ENCODE measurements around the gene SREBF1.

SREBF1 gene

GRCh38 chr17:17837966-17838962 lies 1.5 kb upstream of the SREBF1 start:
- Histone ChIP-seq H3K4me1 (ENCODE audit: control insufficient read depth, insufficient read depth, low read length) (peaks cover 47% of the 10 kb centered on the region), H3K9me3 (ENCODE audit: control insufficient read depth, insufficient read depth, low read length) (no peaks in the 10 kb centered on the region), H3K36me3 (ENCODE audit: control insufficient read depth, insufficient read depth, low read length) (no peaks in the 10 kb centered on the region), H3K4me3 (ENCODE audit: low read depth, low read length) (no peak overlapping the region), H3K27ac (ENCODE audit: low read depth, low read length) (peak overlapping the region; percentile 80), H3K9ac (ENCODE audit: low read depth, low read length) (0 out of 2 replicates have a peak overlapping the region, but pooled peaks have one; percentile 5), H3K27me3 (ENCODE audit: control insufficient read depth, insufficient read depth, low read length) (0 out of 2 replicates have a peak, but pooled peaks cover 5% of the 10 kb centered on the region)

GRCh38 chr17:17837380-17837821 lies 615 bp upstream of the SREBF1 start:
- H3K4me3 ChIP-seq (ENCODE audit: low read depth, low read length) = peak overlapping the region; percentile 92; the same call in 1 of the 2 replicates
- 0 out of 2 replicates have a peak, but pooled peaks cover 5% of the 10 kb centered on the region for H3K27me3 ChIP-seq (ENCODE audit: control insufficient read depth, insufficient read depth, low read length)
- no peaks in the 10 kb centered on the region for H3K9me3 ChIP-seq (ENCODE audit: control insufficient read depth, insufficient read depth, low read length)
- H3K27ac ChIP-seq (ENCODE audit: low read depth, low read length) = peak overlapping the region; percentile 80
- H3K36me3 ChIP-seq (ENCODE audit: control insufficient read depth, insufficient read depth, low read length) = no peaks in the 10 kb centered on the region
- H3K9ac ChIP-seq (ENCODE audit: low read depth, low read length) = peak overlapping the region; percentile 47
- H3K4me1 ChIP-seq (ENCODE audit: control insufficient read depth, insufficient read depth, low read length) = peaks cover 47% of the 10 kb centered on the region

DNA sequence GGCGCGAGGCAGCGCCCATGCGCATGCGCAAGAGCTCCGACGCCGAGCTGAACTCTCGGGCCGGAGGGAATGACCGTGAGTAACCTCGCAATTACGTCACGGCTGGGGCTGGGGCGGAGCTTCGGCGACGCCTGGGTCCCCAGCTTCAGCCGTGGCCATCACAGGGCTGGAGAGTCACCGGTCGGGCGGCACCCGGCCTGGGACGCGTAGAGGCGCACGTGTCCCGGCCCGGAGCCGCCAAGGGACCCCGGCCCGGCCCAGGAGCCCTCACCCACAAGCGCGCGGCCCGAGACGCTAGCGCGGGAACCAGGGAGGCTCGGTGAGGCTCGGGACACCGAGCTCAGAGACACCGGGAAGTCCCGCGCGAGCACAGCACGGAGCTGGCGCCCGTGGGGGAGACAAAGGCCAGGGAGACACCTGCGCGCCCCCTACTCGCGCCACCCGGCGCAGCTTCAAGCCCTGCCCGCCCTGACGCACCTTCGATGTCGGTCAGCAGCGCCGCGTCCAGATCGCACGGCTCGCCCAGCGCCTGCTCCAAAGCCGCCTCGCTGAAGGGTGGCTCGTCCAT lies 452 bp downstream of the SREBF1 start:
- Histone ChIP-seq H3K27ac (ENCODE audit: low read depth, low read length) (peak overlapping the region; percentile 80), H3K9me3 (ENCODE audit: control insufficient read depth, insufficient read depth, low read length) (no peaks in the 10 kb centered on the region), H3K4me1 (ENCODE audit: control insufficient read depth, insufficient read depth, low read length) (peaks cover 42% of the 10 kb centered on the region), H3K27me3 (ENCODE audit: control insufficient read depth, insufficient read depth, low read length) (0 out of 2 replicates have a peak, but pooled peaks cover 5% of the 10 kb centered on the region), H3K36me3 (ENCODE audit: control insufficient read depth, insufficient read depth, low read length) (peaks cover 8% of the 10 kb centered on the region; the same call in 1 of the 2 replicates), H3K9ac (ENCODE audit: low read depth, low read length) (peak overlapping the region; percentile 91), H3K4me3 (ENCODE audit: low read depth, low read length) (peak overlapping the region; percentile 92)

DNA sequence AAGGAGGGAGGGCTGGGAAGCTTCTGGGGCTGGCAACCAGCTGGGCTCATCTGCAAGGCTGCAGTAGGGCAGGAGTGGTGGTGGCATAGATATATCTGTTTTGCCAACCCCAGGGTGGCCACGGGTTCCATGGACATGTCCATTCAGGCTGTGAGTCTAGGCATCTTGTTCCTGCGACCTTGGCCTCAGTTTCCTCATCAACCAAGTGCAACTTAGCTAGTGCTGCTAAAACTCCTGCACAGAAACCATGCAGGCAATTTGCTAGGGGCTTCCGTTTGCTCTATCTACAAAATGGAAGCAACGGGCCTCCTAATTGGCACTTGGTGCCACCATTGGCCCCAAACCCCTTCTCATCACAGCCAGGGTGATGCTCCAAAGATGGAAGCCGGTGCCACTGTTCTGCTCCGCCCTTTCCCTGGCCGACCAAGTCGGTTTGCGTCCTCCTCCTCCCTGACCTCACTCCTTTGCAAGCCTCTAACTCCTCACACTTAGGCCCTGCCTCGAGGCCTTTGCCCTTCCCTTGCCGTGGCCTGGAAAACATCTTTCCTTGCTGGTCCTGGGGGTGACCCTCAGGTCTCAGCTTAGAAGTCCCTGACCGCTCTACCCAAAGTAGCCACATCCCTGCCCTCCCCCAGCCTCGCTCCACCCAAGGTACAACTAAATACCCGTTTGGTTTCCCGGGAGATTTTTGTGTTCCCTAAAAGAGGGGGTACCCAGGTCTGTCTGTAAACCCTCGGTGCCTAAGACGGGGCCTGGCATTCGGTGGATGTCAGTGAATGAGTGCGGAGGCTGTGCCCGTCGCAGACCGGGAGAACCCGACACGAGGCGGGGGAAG lies 1.2 kb downstream of the SREBF1 start:
- Histone ChIP-seq H3K36me3 (ENCODE audit: control insufficient read depth, insufficient read depth, low read length) (peaks cover 9% of the 10 kb centered on the region; the same call in 1 of the 2 replicates), H3K4me3 (ENCODE audit: low read depth, low read length) (peak overlapping the region; percentile 92), H3K9ac (ENCODE audit: low read depth, low read length) (no peak overlapping the region), H3K4me1 (ENCODE audit: control insufficient read depth, insufficient read depth, low read length) (peaks cover 35% of the 10 kb centered on the region), H3K27me3 (ENCODE audit: control insufficient read depth, insufficient read depth, low read length) (0 out of 2 replicates have a peak, but pooled peaks cover 5% of the 10 kb centered on the region), H3K27ac (ENCODE audit: low read depth, low read length) (no peak overlapping the region), H3K9me3 (ENCODE audit: control insufficient read depth, insufficient read depth, low read length) (no peaks in the 10 kb centered on the region)

DNA sequence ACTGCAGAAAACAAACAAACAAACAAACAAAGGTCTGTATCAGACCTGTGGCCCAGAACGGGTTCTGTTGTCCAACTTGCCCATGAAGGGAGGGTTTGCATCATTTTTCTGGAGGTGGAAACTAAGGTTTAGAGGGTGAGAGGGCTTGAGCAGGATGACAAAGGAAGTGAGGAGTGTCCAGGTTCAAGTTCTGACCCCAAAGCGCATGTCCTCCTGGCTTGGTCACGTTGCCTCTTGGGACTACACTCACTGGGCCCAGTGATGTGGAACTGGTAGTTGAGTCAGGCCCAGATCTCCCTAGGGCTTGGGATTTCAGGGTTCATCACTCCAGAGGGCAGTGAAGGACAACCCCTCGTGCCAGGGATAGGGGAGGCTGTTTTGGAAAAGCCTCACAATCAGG lies 1.8 kb downstream of the SREBF1 start:
- H3K36me3 ChIP-seq (ENCODE audit: control insufficient read depth, insufficient read depth, low read length) = peaks cover 9% of the 10 kb centered on the region; the same call in 1 of the 2 replicates
- no peak overlapping the region for H3K9ac ChIP-seq (ENCODE audit: low read depth, low read length)
- H3K27ac ChIP-seq (ENCODE audit: low read depth, low read length) = no peak overlapping the region
- H3K4me3 ChIP-seq (ENCODE audit: low read depth, low read length) = no peak overlapping the region
- no peaks in the 10 kb centered on the region for H3K9me3 ChIP-seq (ENCODE audit: control insufficient read depth, insufficient read depth, low read length)
- H3K27me3 ChIP-seq (ENCODE audit: control insufficient read depth, insufficient read depth, low read length) = 0 out of 2 replicates have a peak, but pooled peaks cover 5% of the 10 kb centered on the region
- H3K4me1 ChIP-seq (ENCODE audit: control insufficient read depth, insufficient read depth, low read length) = peaks cover 31% of the 10 kb centered on the region

GRCh38 chr17:17833658-17834357 lies 3.0 kb downstream of the SREBF1 start:
- no peak overlapping the region for H3K27ac ChIP-seq (ENCODE audit: low read depth, low read length)
- H3K36me3 ChIP-seq (ENCODE audit: control insufficient read depth, insufficient read depth, low read length) = peaks cover 9% of the 10 kb centered on the region; the same call in 1 of the 2 replicates
- 0 out of 2 replicates have a peak, but pooled peaks cover 5% of the 10 kb centered on the region for H3K27me3 ChIP-seq (ENCODE audit: control insufficient read depth, insufficient read depth, low read length)
- H3K9me3 ChIP-seq (ENCODE audit: control insufficient read depth, insufficient read depth, low read length) = no peaks in the 10 kb centered on the region
- H3K9ac ChIP-seq (ENCODE audit: low read depth, low read length) = no peak overlapping the region
- peaks cover 24% of the 10 kb centered on the region for H3K4me1 ChIP-seq (ENCODE audit: control insufficient read depth, insufficient read depth, low read length)
- no peak overlapping the region for H3K4me3 ChIP-seq (ENCODE audit: low read depth, low read length)

GRCh38 chr17:17832032-17832363 lies 4.8 kb downstream of the SREBF1 start:
- H3K4me3 ChIP-seq (ENCODE audit: low read depth, low read length) = no peak overlapping the region
- no peak overlapping the region for H3K9ac ChIP-seq (ENCODE audit: low read depth, low read length)
- peaks cover 7% of the 10 kb centered on the region for H3K4me1 ChIP-seq (ENCODE audit: control insufficient read depth, insufficient read depth, low read length)
- no peaks in the 10 kb centered on the region for H3K9me3 ChIP-seq (ENCODE audit: control insufficient read depth, insufficient read depth, low read length)
- H3K36me3 ChIP-seq (ENCODE audit: control insufficient read depth, insufficient read depth, low read length) = peaks cover 9% of the 10 kb centered on the region; the same call in 1 of the 2 replicates
- H3K27ac ChIP-seq (ENCODE audit: low read depth, low read length) = no peak overlapping the region
- 0 out of 2 replicates have a peak, but pooled peaks cover 5% of the 10 kb centered on the region for H3K27me3 ChIP-seq (ENCODE audit: control insufficient read depth, insufficient read depth, low read length)

GRCh38 chr17:17831208-17832031 lies 5.4 kb downstream of the SREBF1 start:
- Histone ChIP-seq H3K36me3 (ENCODE audit: control insufficient read depth, insufficient read depth, low read length) (peaks cover 9% of the 10 kb centered on the region; the same call in 1 of the 2 replicates), H3K9ac (ENCODE audit: low read depth, low read length) (no peak overlapping the region), H3K4me1 (ENCODE audit: control insufficient read depth, insufficient read depth, low read length) (peaks cover 6% of the 10 kb centered on the region), H3K27ac (ENCODE audit: low read depth, low read length) (no peak overlapping the region), H3K27me3 (ENCODE audit: control insufficient read depth, insufficient read depth, low read length) (0 out of 2 replicates have a peak, but pooled peaks cover 5% of the 10 kb centered on the region), H3K9me3 (ENCODE audit: control insufficient read depth, insufficient read depth, low read length) (no peaks in the 10 kb centered on the region), H3K4me3 (ENCODE audit: low read depth, low read length) (no peak overlapping the region)

- Histone ChIP-seq H3K36me3 (ENCODE audit: control insufficient read depth, insufficient read depth, low read length) (peaks cover 9% of the 10 kb centered on the region; the same call in 1 of the 2 replicates), H3K27me3 (ENCODE audit: control insufficient read depth, insufficient read depth, low read length) (0 out of 2 replicates have a peak, but pooled peaks cover 4% of the 10 kb centered on the region), H3K4me1 (ENCODE audit: control insufficient read depth, insufficient read depth, low read length) (peaks cover 4% of the 10 kb centered on the region), H3K27ac (ENCODE audit: low read depth, low read length) (no peak overlapping the region), H3K9ac (ENCODE audit: low read depth, low read length) (no peak overlapping the region), H3K4me3 (ENCODE audit: low read depth, low read length) (no peak overlapping the region), H3K9me3 (ENCODE audit: control insufficient read depth, insufficient read depth, low read length) (no peaks in the 10 kb centered on the region)
These were observed 6.0 kb downstream of the SREBF1 start for GRCh38 chr17:17830740-17831207.
